Measurements from ENCODE around the gene PRKCB. TPM values are rescaled to one million over a fixed set of nuclear protein-coding genes. Genes with fewer than 3 reads are reported as not detected.

PRKCB gene
- total RNA-seq (10 to 100 TPM; 13.5 to 41.8 TPM), polyA plus RNA-seq (ENCODE audit: insufficient read length in 6 of 6) (10 to 100 TPM; 46.4 to 74.3 (median 57.4) TPM)
- long read RNA-seq, donor 1, full-length matches to known transcripts, result 12 of 27 reads
- long read RNA-seq, donor 1, partial matches to known transcripts, result 15 of 27 reads
- long read RNA-seq, donor 1, other reads (novel, unspliced or antisense), result 0 of 27 reads
- long read RNA-seq, donor 2, full-length matches to known transcripts, result 9 of 42 reads
- long read RNA-seq, donor 2, partial matches to known transcripts, result 33 of 42 reads
- long read RNA-seq, donor 2, other reads (novel, unspliced or antisense), result 0 of 42 reads
- long read RNA-seq, donor 3, full-length matches to known transcripts, result 11 of 11 reads
- long read RNA-seq, donor 3, partial matches to known transcripts, result 0 of 11 reads
- long read RNA-seq, donor 3, other reads (novel, unspliced or antisense), result 0 of 11 reads
- long read RNA-seq, donor 4, full-length matches to known transcripts, result 1 of 1 reads
- long read RNA-seq, donor 4, partial matches to known transcripts, result 0 of 1 reads
- long read RNA-seq, donor 4, other reads (novel, unspliced or antisense), result 0 of 1 reads
- long read RNA-seq, donor 5, full-length matches to known transcripts, result 5 of 13 reads
- long read RNA-seq, donor 5, partial matches to known transcripts, result 8 of 13 reads
- long read RNA-seq, donor 5, other reads (novel, unspliced or antisense), result 0 of 13 reads
- long read RNA-seq, donor 6, full-length matches to known transcripts, result 8 of 8 reads
- long read RNA-seq, donor 6, partial matches to known transcripts, result 0 of 8 reads
- long read RNA-seq, donor 6, other reads (novel, unspliced or antisense), result 0 of 8 reads
- long read RNA-seq, donor 7, full-length matches to known transcripts, result 9 of 18 reads
- long read RNA-seq, donor 7, partial matches to known transcripts, result 9 of 18 reads
- long read RNA-seq, donor 7, other reads (novel, unspliced or antisense), result 0 of 18 reads
- long read RNA-seq, donor 8, full-length matches to known transcripts, result 12 of 21 reads
- long read RNA-seq, donor 8, partial matches to known transcripts, result 9 of 21 reads
- long read RNA-seq, donor 8, other reads (novel, unspliced or antisense), result 0 of 21 reads
- long read RNA-seq, donor 9, result 0 reads
- long read RNA-seq, donor 10, full-length matches to known transcripts, result 1 of 3 reads
- long read RNA-seq, donor 10, partial matches to known transcripts, result 1 of 3 reads
- long read RNA-seq, donor 10, other reads (novel, unspliced or antisense), result 1 of 3 reads
- long read RNA-seq, donor 11, result 0 reads
- long read RNA-seq, donor 12, full-length matches to known transcripts, result 8 of 18 reads
- long read RNA-seq, donor 12, partial matches to known transcripts, result 10 of 18 reads
- long read RNA-seq, donor 12, other reads (novel, unspliced or antisense), result 0 of 18 reads

- peak within 1 kb of the TSS; percentile 28 to 69 for H3K4me3 ChIP-seq
- peak within 1 kb of the TSS in 1 of 2 donors; percentile 90 for H3K27ac ChIP-seq
- peaks cover 0 to 27% of the 10 kb centered on the region in 2 donors for H3K4me1 ChIP-seq
- H3K27me3 ChIP-seq, result peaks cover 0 to 44% of the 10 kb centered on the region in 2 donors
- ATAC-seq (peak; percentile 95), DNase-seq (peak; percentile 87 to 98 (median 90))
- H3K36me3 ChIP-seq, result no peaks in the 10 kb centered on the region
- peaks cover 0 to under 1% of the 10 kb centered on the region in 2 donors for H3K9me3 ChIP-seq
- TF ChIP-seq CTCF (IDR thresholded peaks at IDR 0.05), result no peak
- intact Hi-C loops (cut with DNase I), result no loop called here
These were observed at the start of gene PRKCB for GRCh38 chr16:23835390-23836077. PRKCB (plus strand) TSS chr16:23835983.

GRCh38 chr16:23786964-23787561 is 48.7 kb upstream of the PRKCB start:
- TF ChIP-seq CTCF (IDR thresholded peaks at IDR 0.05), result no peak
- no peak for DNase-seq
- H3K9me3 ChIP-seq, result no peaks in the 10 kb centered on the region
- ATAC-seq, result no peak
- H3K4me3 ChIP-seq, result no peak overlapping the region
- intact Hi-C loops (cut with DNase I), result no loop called here
- H3K4me1 ChIP-seq, result peaks cover 0 to 5% of the 10 kb centered on the region in 2 donors
- H3K27ac ChIP-seq, result no peak overlapping the region
- peaks cover 0 to 56% of the 10 kb centered on the region in 2 donors for H3K27me3 ChIP-seq
- no peaks in the 10 kb centered on the region for H3K36me3 ChIP-seq

GRCh38 chr16:23788685-23789084 is 47.1 kb upstream of the PRKCB start:
- peaks cover 0 to 5% of the 10 kb centered on the region in 2 donors for H3K4me1 ChIP-seq
- no peaks in the 10 kb centered on the region for H3K36me3 ChIP-seq
- no peak for DNase-seq
- no peak overlapping the region for H3K4me3 ChIP-seq
- intact Hi-C loops (cut with DNase I), result no loop called here
- peaks cover 0 to 42% of the 10 kb centered on the region in 2 donors for H3K27me3 ChIP-seq
- ATAC-seq, result peak; percentile 23
- H3K27ac ChIP-seq, result no peak overlapping the region
- TF ChIP-seq CTCF (IDR thresholded peaks at IDR 0.05), result no peak
- H3K9me3 ChIP-seq, result no peaks in the 10 kb centered on the region

- TF ChIP-seq CTCF (IDR thresholded peaks at IDR 0.05), result no peak
- Histone ChIP-seq H3K27me3 (peaks cover 0 to 6% of the 10 kb centered on the region in 2 donors), H3K27ac (no peak overlapping the region), H3K36me3 (no peaks in the 10 kb centered on the region), H3K4me1 (no peaks in the 10 kb centered on the region), H3K4me3 (no peak overlapping the region), H3K9me3 (no peaks in the 10 kb centered on the region)
- DNase-seq, result no peak
- intact Hi-C loops (cut with DNase I), result no loop called here
- ATAC-seq, result no peak
These were observed 40.4 kb upstream of the PRKCB start for GRCh38 chr16:23795378-23795777.
